Measurements from ENCODE around the gene TSPYL2. TPM values are rescaled to one million over a fixed set of nuclear protein-coding genes. Genes with fewer than 3 reads are reported as not detected.

Gene TSPYL2
- total RNA-seq, 1 donor, result 15.2 TPM

DNA sequence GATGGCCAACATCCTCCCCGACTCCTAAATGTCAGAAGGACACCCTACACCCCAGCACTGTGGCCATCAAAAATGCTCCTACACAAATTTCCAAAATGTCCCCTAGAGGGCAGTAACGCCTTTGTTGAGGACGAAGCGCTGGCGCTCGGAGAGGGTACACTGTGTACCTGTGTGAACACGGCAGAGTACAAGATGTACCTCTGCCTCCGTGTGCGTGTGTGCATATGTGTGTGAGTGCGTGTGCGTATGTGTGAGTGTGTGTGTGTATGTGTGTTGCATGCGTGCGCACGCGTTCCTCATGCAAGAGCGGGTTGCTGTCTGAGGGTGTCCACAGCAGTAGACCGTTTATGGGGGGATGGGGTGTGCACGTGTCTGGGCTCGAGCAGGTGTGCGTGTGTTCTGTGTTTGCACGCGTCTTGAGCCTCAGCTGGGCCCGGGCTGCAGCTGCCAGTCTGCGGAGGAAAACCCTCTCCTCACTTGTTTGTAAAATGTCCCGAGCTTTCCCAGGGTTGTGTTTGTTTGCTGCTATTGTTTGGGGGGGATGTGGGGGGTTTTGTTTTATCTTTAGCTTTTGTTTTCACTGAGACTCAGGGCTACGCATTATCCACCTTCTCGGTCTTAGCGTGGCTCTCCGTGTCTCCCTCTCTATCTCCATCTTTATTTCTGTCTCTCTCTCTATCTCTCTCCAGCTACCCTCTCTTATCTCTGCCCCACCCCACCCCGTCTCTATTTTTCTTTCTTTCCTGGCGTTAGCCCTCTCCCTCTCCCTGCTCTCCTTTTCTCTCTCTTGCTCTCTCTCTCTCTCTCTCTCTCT is 10.4 kb upstream of the TSPYL2 start:
- peak; percentile 66 for DNase-seq (ENCODE audit: low read depth)
- TF ChIP-seq CTCF (IDR thresholded peaks at IDR 0.05; ENCODE audit: insufficient read depth, low read length), result peak; percentile 67
- peak overlapping the region; percentile 31 for H3K4me3 ChIP-seq (ENCODE audit: low read depth, low read length)

DNA sequence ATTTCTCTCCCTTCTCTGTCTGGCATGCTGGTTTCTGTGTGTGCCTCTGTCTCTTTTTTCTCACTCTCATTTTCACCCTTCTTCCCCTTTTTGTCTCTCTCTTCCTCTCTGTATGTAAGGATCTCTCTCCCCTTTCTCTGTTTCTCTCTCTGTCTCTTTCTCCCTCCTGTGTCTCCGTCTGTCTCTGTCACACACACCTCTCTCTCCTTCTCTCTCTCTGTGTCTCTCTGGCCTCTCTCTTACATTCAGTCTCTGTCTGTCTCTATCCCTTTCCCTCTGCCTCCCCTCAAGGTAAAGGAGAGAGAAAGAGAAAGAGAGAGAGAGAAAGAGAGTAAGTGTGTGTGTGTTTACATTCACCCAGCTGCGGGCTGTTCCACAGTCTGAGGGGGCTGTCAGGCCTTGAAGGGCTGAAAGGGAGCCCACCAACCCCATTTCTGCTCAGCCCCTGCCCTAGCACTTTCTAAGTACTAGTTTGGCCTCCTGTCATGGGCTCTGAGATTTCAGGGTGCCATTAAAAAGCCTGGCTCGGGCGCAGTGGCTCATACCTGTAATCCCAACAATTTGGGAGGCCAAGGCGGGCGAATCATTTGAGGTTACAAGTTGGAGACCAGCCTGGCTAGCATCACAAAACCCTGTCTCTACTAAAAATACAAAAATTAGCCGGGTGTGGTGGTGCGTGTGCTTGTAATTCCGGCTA is 9.6 kb upstream of the TSPYL2 start:
- no peak overlapping the region for H3K4me3 ChIP-seq (ENCODE audit: low read depth, low read length)
- DNase-seq (ENCODE audit: low read depth), result no peak

DNA sequence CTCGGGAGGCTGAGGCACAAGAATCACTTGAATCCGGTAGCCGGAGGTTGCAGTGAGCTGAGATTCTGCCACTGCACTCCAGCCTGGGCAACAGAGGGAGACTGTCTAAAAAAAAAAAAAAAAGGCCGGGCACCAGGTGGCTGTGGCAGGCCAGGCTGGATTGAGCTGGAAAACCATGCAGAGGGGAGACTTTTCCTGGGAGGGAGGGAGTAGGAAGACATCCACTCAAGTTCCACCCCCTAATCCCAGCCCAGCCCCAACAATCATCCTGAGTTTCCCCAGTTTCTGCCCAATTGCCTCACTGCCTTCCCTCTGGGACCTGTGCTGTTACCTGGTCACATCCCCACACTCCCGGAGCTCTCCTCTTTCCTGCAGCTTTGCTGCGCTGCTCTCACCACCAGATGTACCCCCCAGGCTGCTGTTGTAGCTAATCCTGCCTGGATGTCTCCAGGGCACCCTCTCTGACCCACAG is 9.0 kb upstream of the TSPYL2 start:
- TF ChIP-seq CTCF (IDR thresholded peaks at IDR 0.05; ENCODE audit: insufficient read depth, low read length), result no peak

More for the DNA sequence above, 9.6 kb upstream of the TSPYL2 start:
- no peak for TF ChIP-seq CTCF (IDR thresholded peaks at IDR 0.05; ENCODE audit: insufficient read depth, low read length)

DNA sequence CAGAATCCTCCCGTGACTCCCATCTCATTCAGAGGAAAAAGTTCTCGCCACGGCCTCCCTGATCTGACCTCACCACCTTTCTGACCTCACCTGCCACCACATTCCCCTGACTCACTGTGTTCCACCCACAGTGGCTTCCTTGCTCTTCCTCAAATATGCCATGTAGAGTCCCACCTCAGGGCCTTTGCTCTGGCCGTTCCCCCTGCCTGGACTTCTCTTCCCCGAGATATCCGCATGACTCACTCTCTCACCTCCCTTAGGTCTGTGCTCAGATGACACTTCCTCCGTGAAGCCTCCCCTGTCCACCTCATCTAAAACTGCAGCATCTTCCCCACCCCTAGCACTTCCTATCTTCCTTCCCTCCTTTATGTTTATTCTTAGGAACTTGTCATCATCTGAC is 7.2 kb upstream of the TSPYL2 start:
- no peak for TF ChIP-seq CTCF (IDR thresholded peaks at IDR 0.05; ENCODE audit: insufficient read depth, low read length)
- DNase-seq (ENCODE audit: low read depth), result no peak
- no peak overlapping the region for H3K4me3 ChIP-seq (ENCODE audit: low read depth, low read length)

More for the DNA sequence above, 9.0 kb upstream of the TSPYL2 start:
- H3K4me3 ChIP-seq (ENCODE audit: low read depth, low read length), result no peak overlapping the region
- no peak for DNase-seq (ENCODE audit: low read depth)

DNA sequence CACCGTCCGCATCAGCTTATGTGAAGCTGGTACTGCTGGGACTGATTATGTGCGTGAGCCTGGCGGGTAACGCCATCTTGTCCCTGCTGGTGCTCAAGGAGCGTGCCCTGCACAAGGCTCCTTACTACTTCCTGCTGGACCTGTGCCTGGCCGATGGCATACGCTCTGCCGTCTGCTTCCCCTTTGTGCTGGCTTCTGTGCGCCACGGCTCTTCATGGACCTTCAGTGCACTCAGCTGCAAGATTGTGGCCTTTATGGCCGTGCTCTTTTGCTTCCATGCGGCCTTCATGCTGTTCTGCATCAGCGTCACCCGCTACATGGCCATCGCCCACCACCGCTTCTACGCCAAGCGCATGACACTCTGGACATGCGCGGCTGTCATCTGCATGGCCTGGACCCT is 5.5 kb upstream of the TSPYL2 start:
- H3K4me3 ChIP-seq (ENCODE audit: low read depth, low read length), result no peak overlapping the region
- no peak for TF ChIP-seq CTCF (IDR thresholded peaks at IDR 0.05; ENCODE audit: insufficient read depth, low read length)
- DNase-seq (ENCODE audit: low read depth), result no peak

DNA sequence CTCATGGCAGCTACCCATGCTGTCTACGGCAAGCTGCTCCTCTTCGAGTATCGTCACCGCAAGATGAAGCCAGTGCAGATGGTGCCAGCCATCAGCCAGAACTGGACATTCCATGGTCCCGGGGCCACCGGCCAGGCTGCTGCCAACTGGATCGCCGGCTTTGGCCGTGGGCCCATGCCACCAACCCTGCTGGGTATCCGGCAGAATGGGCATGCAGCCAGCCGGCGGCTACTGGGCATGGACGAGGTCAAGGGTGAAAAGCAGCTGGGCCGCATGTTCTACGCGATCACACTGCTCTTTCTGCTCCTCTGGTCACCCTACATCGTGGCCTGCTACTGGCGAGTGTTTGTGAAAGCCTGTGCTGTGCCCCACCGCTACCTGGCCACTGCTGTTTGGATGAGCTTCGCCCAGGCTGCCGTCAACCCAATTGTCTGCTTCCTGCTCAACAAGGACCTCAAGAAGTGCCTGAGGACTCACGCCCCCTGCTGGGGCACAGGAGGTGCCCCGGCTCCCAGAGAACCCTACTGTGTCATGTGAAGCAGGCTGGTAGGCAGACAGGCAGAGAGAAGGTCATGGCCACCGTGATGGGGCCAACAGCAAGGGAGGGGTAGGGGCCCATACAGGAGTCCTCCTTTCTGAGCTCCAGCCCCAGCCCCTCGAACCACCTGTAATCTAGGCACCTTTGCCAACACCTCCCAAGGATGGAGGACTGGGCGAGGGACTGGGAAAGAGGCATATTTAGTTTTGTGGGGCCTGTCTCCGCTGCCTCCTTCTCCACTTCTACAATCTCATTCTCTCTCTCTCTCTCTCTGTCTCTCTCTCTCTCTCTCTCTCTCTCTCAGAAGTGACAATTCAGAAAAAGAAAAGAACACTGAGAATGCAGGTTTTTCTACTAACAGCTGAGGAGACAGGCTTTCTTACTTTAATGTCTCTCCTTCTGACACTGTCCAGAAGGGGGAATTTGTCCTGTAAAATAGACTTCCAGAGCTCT is 4.7 kb upstream of the TSPYL2 start:
- no peak for DNase-seq (ENCODE audit: low read depth)
- no peak for TF ChIP-seq CTCF (IDR thresholded peaks at IDR 0.05; ENCODE audit: insufficient read depth, low read length)
- H3K4me3 ChIP-seq (ENCODE audit: low read depth, low read length), result no peak overlapping the region
